Right renal pelvis (tissue), 4 donors: ENCODE measurements around the gene CRELD2. TPM values are rescaled to one million over a fixed set of nuclear protein-coding genes. Genes with fewer than 3 reads are reported as not detected.

Experiments
- DNase-seq, 4 donors: peaks; one replicate each; pipeline ENCODE4 v3.0.0-alpha.2; 2013; ENCODE audit warnings: low read depth in 4 of 4, low spot score in 3 of 4, missing footprints in 1 of 4
- polyA plus RNA-seq, 4 donors: library from polyadenylated mRNA; unstranded; fragments of 120-200 nt; gene quantifications; one replicate each; pipeline ENCODE4 v1.2.1, GENCODE V29; 2013; ENCODE audit not compliant: insufficient read length in 4 of 4

Gene CRELD2
- polyA plus RNA-seq, 4 donors, result 25.5 to 33.2 (median 27.0) TPM

DNA sequence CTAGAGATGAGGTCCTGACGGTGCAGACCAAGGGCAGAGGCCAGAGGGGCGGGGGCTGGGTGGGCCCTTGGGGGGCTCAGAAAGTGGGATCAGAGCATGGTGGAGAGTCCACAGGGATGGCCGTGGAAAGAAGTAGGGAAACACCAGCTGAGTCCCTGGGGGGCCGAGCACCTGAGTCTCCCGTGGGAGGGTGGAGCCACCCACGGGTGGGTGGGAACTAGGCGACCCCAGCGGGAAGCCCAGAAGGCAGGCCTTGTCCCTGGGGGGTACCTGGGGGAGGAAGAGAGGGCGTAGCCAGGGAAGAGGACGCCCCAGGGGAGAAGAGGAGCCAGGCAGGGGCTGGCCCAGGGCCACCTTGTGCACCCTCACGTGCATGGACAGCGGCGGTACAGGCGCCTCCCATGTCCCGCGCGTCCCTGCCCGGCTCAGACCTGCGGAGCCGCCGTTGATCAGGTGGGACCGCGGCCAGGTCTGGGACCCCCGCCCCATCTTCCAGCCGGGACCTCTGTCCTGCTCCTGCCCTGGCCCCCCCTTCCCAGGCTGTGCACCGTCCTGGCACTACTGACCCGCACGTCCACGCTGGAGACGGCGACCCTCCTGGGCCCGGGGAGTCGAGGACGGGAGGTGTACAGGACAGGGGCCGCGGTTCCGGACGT is 10.2 kb downstream of the CRELD2 start:
- no peak for DNase-seq

DNA sequence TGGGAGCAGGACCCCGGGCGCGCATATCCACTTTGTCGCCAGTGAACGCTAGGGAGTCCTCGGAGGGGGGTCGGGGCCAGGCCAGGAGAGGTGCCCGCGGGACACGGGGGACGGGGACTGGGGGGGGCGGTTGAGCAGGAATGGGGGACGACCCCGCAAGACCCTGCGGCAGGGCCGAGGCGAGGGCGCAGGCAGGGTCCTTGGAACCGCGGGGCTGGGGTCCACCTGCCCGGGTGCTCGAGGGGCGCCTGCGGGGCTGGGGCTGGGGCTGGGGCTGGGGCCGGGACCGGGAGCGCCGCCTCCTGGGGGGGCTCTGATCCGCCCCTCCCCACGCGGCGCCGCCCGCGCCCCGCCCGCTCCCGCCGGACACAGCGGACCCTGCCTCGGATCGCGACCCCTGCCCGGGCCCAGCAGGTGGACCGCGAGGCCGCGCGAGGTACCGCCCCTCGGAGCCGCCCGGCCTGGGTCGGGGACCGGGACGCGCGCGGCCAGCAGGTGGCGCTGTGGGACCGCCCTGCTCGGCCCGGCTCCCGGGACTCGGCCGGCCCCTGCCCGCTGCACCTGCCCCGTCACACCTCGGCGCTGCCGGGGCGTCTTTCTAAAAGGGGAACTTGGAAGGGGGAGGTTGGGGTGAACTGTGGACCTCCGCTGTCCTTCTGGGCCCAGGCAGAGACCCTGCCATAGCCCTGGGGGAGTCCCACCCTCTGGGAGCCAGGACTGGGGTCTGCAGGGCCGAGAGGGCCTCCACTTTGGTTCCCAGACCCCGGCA is 11.0 kb downstream of the CRELD2 start:
- DNase-seq, result no peak

DNA sequence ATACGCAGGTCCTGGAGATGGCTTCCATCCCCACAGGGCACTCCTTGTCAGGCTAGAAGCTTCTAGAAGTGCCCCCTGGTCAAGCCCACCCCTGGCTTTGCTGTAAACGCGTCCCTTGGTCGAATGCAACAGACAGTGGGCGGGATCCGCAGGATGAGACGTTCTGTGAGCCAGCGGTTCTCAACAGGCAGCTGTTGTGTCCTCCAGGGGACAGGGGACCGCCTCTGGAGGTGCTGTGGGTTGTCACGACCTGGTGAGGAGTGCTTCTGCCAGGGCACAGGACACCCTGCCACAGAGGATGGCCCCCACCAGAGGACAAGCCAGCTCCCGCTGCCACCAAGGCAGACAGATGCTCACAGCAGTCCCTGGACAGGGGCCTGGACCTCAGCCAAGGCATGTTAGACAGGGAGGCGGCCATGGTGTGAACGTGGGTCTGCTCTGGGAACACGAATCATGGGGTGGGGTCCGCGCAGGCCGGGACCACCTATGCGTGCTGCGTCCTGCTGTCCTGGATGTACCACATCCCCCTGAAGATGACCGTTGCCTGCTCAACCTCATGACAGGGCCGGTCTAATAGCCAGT is 11.7 kb downstream of the CRELD2 start:
- no peak for DNase-seq

DNA sequence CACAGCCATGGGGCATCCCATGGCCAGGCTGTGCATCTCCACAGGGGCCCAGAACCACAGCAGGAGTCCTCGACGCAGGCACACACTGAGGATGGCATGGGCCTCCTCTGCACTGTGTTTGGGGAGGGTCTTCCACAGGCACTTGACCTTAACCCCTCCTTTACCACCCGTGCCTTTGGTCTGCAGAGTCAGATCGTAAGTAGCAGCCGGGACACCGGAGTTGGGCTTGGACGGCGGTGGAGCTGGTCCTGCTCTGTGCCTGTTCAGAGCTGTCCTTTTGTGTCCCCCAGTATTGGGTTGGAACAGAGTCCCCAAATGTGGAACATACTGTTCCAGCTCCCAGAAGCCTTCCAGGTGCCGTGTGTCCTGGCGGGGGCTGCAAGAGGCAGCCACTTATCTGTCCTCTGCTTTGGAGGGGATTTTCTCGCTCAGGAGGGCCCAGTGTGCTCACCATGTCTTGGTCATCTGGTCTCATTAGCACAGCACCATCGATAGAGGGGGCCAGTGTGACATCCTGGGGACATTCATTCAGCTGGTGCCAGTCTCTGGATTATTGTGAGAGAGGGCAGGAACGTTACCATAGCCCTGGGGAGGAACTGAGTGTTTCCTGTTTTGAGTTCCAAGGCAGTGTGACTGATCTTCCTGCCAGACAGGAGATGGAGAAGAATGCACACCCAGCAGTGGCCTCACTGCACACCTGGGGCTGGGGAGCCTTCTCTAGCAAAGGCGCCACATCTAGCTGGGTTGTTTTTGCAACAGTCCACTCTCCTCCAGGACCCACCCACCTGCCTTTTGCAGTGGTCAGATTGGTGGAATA is 12.4 kb downstream of the CRELD2 start:
- peak in 1 of 4 donors; percentile 38 for DNase-seq

DNA sequence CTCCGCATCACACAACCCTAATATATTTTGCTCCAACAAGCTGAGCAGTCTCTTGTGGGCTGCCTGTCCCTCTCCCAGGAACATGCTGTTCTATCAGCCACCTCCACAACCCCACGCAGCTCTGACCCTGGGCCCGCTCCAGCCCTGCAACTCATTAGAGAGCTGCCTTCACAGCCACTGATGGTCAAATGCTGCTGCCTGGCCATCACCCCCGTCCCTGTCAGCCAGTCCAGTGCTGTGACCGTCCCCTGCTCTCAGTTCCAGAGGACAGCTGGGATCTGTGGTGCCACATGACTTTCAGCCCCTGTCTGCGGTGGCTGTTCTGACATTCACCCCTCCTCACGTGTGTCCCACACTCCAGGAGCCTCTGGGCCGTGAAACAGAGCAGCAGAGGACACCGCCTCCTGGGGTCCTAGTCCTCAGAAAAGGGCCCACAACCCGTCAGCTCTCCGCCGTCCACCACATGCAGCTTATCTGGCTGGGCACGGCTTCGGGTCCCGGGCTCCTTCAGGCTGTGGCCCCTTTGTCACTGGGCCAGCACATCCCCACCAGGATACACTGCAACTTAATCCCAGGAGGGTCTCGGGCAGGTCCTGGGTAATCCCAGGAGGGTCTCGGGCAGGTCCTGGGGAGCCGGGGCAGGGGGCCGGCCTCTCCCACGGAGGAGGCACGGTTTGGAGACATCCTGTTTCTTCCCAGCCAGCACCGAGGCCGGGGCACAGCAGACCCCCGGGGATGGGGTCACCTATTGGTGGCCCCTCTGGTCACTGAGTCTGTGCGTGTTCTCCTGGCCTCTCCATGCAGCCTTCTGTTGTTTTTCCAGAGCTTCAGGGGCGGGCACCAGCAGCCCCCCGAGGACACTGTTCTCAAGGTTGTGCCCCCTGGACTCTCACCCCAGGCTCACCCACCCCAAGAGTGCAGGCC is 15.1 kb downstream of the CRELD2 start:
- no peak for DNase-seq

DNA sequence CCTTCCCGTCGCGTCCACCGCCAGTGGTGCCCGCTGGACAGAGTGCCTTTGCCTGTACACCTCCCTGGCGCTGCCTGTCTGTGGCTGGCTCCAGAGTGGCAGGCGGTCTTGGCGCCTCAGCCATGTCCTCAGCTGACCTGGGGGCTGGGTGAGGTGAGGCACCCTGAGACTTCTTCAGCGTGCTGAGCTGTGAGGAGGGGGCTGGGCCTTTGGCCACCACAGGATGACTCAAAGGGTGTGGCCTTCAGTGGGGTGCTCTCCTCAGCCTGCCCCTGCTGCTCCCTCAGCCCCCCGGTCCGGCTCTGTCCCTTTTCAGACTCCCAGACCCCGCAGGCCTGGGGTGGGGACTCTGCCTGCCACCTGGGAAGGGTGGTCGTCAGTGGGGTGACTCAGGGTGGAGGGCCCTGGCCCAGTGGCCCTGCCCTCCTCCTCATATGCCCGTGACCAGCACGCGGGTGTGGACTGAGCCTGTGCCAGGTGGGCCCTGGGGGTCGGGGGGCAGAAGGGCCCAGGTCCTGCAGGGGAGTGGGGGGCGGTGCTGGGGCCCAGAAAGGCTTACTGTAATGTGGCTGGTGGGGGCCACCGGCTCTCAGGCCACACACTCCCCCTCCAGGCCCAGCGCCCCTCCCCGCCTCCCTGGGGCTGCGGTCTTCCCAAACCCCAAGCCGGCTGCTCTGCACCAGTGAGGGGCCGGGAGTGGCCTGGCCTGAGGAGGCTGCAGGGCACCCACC is 15.9 kb downstream of the CRELD2 start:
- no peak for DNase-seq

DNA sequence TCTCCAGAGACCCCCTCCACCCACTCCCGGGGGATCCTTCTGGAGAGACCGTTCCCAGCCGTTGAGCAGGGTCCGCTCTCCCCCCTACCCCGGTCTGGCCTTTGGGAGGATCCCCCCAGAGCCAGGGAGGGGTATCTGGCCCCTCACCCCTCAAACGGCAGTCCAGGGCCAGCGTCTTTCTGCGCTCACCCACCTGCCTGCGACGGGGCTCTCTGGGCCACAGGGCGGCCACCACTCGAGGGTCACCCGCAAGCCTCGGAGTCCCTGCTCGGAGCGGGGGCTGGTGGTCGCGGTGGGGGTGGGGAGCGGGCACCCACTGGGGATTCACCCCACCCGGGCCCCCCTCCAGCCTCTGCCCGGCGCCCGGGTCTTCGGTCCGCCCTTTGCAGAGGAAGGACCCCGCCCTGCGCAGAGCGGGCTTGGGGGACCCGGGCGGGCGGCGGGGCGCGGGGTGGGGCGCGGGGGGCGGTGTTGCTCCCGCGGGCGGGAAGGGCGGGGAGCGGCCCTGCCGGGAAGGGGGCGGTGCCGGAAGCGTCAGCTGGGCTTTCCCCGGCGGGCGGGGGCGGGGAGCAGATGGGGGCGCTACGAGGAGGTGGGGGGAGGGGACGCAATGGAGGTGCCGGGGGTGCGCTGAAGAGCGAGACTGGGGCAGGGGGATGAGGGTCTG is 16.6 kb downstream of the CRELD2 start:
- no peak for DNase-seq

DNA sequence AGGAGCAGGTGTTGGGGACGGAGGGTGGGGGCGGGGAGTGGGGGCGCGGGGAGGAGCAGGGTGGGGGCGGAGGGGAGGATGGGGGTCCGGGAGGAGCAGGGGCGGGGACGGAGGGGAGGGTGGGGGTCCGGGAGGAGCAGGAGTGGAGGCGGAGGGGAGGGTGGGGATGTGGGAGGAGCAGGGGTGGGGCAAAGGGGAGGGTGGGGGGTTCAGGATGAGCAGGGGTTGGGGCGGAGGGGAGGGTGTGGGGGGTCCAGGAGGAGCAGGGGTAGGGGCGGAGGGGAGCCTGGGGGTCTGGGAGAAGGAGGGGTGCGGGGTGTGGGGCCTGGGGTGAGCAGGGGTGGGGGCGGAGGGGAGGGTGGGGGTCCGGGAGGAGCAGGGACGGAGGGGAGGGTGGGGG is 17.1 kb downstream of the CRELD2 start:
- DNase-seq, result no peak

DNA sequence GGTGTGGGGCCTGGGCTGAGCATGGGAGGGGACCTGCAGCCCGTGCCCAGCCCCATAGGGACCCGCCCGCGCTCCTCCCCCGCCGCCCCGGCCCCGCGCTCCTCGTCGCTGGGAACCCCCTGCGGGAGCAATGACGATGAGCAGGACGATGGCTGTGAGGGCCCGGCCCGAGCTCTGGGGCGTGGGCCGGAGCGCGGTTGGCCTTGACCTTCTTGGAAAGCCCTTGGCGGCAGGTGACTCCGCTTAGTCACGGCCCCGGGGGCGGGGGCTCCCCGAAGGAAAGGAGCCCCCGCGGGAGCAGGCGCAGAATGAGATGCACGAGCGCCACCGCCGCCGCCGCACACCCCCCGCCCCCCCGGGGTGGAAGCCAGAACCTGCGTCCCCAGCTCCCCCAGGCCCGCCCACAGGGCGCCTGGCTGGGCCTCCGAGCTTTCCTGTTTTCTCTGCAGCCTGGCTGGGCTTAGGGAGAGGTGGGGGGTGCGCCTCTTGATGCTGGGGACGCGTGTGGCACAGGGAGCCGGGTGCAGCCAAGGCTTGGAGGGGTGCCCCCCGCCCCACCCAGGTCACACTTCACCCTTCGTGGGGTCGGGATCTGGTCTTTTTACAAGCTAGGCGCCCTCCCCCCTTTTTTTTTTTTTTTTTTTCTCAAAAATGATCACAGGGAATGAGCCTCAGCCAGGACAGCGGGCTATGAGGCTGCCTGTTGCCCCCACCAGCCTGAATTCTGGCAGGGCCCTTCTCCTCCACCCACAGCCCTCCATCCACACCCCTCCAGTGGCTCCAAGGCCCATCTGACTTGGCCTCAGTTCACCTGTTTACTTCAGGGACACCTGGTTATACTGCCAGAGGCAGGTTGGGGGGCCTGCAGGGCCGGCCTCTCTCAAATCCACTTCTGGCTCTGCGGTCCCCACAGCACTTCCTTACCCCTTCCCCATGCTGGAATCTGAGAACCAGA is 17.9 kb downstream of the CRELD2 start:
- no peak for DNase-seq

DNA sequence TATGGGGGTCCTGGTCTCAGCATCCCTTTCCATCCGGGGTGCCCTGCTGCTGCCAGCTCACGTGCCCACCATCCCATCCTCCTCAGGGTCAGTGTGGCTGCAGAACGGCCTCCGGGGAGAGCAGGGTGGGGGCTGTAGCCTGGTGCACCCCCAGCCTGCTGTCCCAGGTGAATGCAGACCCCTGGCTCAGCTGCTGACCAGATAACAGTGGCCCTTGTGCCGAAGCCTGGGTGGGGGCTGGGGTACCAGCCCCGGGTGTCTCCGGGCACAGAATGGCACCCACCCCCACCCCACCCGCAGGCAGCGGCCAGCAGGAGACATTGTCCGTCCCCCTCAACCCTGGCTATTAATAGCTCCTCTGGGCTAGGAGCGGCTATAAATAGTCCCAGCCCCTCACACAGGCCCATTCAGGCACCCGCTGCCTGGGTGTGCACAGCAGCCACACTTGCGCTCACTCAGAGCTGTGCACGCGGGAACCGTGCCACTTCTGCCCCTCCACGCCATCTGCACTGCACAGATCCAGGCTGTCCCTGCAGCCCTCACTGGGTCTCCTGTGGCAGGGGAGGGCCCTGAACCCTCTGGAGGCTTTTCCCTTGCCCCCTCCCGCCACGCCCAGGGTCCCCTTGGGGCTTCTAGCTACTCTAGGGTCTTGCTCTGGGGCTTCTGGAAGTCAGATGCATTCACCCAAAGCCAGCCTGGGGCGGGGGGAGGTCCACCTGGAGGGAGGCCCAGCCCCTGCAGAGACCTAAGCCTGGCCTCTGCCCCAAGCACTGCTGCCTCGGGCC is 18.7 kb downstream of the CRELD2 start:
- no peak for DNase-seq

DNA sequence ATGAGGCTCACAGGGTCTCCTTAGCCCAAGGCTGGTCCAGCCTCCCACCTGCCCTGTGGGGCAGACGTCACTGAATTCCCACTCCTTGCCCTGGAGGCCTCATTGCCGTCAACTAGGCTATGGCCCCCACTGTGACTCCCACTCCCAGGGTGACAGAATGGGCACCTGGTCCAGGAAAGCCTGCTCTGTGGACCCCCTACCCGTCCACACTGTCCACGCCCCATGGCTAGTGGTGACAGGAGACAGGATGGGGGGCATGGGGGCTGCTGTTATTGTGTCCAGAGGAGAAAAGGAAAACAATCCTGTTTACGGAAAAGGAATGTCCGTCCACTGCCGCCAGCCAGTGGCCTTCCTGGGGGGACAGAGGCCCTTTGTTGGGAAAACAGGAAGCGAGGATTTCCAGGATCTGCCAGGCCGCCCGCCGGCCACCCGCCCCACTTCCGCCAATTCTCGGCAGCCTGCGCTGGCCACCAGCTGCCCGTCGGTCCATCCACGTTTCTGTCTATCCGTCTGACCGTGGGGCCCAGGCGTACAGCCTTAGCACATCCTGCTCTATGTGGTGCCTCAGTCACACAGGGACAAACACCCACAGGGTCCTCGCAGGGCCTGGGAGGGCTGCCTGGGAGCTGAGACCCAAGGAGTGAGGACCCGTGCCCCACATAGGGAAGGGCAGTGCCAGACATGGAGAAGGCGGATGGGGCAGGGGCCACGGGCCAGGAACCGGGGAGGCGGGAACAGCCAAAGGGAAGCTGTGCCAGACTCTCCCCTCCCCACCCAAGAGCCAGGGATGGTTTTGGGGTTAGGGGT is 19.5 kb downstream of the CRELD2 start:
- DNase-seq, result no peak

DNA sequence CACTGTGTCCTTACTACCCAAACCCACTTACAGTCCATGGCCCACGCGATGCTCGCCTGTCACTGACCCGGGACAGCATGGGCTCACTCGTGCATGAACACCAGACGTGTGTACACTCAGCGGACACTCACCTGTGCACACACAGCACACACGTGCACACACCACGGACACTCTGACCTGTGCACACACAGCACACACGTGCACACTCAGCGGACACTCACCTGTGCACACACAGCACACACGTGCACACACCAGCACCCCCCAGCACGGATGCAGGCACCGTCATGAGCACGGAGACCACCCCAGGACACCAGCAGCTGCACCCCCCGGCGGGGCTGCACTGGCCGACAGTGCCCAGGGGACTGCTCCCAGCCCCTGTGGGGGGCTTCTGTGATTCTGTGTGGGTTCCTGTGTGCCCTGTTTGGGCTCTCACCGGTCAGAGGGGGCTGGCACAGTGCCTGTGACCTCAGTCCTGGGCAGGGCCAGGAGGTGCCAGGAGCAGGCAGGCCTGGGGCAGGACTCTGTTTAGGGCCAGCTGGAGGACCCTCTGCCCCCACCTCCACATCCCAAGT is 20.2 kb downstream of the CRELD2 start:
- no peak for DNase-seq

DNA sequence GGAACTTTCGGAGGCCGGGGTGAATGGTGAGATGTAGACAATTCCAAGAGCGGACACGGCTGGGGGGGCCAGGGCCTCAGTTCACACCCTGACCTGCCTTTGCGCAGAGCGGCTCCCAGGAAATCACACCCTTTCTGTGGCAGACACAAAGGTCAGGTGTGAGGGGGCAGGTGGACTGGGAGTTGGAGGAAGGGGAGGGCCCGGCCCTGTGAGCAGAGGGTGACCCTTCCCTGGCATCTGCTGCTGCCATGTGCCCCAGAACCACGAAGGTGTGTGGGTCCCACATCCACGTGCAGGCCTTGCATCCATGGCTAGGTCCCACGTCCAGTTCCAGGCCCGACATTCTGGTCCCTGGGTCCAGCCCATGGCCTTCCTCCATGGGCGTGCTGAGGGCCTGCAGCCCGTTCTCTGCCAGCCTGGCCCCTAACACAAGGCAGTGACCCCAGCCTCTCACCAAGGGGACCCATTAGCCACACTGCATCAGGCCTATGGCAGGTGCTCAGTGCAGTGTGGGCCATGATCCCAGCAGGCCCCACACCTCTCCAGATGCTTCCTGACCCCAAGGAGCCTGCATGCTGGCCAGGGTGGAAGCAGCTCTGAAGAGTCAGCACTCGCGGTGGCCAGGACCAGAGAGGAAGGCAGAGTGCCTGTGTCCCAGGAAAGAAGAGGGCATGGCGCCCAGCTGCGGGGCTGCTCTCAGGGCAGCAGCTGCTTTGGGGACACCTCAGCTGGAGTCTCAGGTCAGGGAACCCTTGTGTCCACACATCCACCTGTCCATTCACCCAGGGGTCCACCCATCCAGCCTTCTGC is 23.3 kb downstream of the CRELD2 start:
- no peak for DNase-seq

DNA sequence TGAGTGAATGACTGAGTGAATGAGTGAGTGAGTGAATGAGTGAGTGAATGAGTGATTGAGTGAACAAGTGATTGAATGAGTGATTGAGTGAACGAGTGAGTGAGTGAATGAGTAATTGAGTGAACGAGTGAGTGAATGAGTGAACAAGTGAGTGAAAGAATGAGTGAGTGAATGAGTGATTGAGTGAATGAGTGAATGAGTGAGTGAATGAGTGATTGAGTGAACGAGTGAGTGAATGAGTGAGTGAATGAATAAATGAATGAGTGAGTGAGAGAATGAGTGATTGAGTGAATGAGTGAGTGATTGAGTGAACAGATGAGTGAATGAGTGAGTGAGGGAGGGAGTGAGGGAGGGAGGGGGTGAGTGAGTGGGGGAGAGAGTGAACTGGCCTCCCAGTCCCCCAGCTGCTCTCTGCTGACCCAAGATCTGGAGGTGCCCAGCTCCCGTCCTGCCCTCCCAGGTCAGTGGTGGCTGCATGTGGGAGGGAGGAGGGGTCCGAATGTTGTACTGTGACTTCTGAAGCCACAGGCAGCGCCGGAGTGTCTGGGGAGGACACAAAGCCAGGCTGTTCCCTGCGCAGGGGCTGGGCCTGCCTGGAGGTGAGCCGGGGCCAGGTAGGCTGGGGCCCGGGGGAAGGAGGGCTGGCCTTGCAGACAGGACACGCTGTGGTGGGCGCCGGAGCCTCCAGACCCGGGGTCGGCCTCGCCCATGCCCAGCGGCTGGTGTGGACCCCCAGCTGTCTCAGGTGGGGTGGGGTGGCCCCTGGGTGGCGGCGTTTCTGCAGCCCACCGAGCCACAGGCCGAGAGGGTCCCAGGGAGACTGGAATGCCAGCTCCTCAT is 24.4 kb downstream of the CRELD2 start:
- DNase-seq, result no peak
